ENCODE measurements around the gene SPEG. TPM values are rescaled to one million over a fixed set of nuclear protein-coding genes. Genes with fewer than 3 reads are reported as not detected.

Gene SPEG
- total and polyA plus RNA-seq, 2 donors (not counting 3 experiments of a cell fraction or from before 2014, with no cell fraction given): 0.84 to 3.5 TPM

- TF ChIP-seq POLR2A (IDR thresholded peaks at IDR 0.05; ENCODE audit: low read depth, low read length) (no peak), EZH2 (IDR thresholded peaks at IDR 0.05; ENCODE audit: borderline replicate concordance, low read depth, low read length, severe bottlenecking) (no peak), JUN (IDR thresholded peaks at IDR 0.05; ENCODE audit: borderline replicate concordance, insufficient read depth, insufficient read length, low read depth) (no peak), MYC (IDR thresholded peaks at IDR 0.05; ENCODE audit: low read depth, low read length) (no peak), CTCF (IDR thresholded peaks at IDR 0.05; ENCODE audit: extremely low read depth in 1 of 2, insufficient read depth in 1 of 2, low read depth in 1 of 2, low read length in 2 of 2) (no peak), GATA2 (IDR thresholded peaks at IDR 0.05; ENCODE audit: insufficient read depth, insufficient read length, low read depth, low read length) (no peak), POLR2AphosphoS5 (IDR thresholded peaks at IDR 0.05; ENCODE audit: insufficient read depth, low read depth, low read length) (no peak), FOS (IDR thresholded peaks at IDR 0.05; ENCODE audit: borderline replicate concordance, insufficient read depth, low read length) (no peak), MAX (IDR thresholded peaks at IDR 0.05; ENCODE audit: insufficient read depth, insufficient read length) (no peak)
- DNase-seq (ENCODE audit: low read depth, low spot score) (no peak), FAIRE-seq (no peak)
- no peak overlapping the region for H3K4me2 ChIP-seq (ENCODE audit: insufficient read depth, low read length)
- H4K20me1 ChIP-seq (replicated peaks; ENCODE audit: control insufficient read depth, extremely low read depth, insufficient read depth, low read length): no peaks in the 10 kb centered on the region
- peaks cover 32 to 33% of the 10 kb centered on the region in 2 experiments for H3K27me3 ChIP-seq (ENCODE audit: control insufficient read depth in 2 of 2, insufficient read depth in 2 of 2, low read length in 2 of 2)
- no TSS peak for BruUV-seq (replicated peaks)
- H3K9ac ChIP-seq (replicated peaks; ENCODE audit: extremely low read depth, insufficient read depth, low read length): no peak overlapping the region
- ChIA-PET CTCF (interaction anchor here (1.2 to 5.7 kb wide), 4 partner anchors 10 to 93 kb away, joined by 3 to 30 read pairs (median 4); no protein-coding TSS in a partner anchor), POLR2A (no interaction called here)
- no peak overlapping the region for H3K27ac ChIP-seq (ENCODE audit: insufficient read depth, low read depth, low read length)
- H3K9me3 ChIP-seq (replicated peaks; ENCODE audit: control insufficient read depth, insufficient read depth, low read length): no peaks in the 10 kb centered on the region
- no peaks in the 10 kb centered on the region for H3K9me1 ChIP-seq (replicated peaks; ENCODE audit: control insufficient read depth, extremely low read depth, insufficient read depth, low read length)
- H3K4me3 ChIP-seq (replicated peaks in 1 of 3; ENCODE audit: insufficient read depth in 1 of 3, low read depth in 1 of 3, low read length in 3 of 3): no peak overlapping the region
- intact Hi-C loops (cut with micrococcal nuclease): no loop called here
- no peak overlapping the region for H2AFZ ChIP-seq (ENCODE audit: low read depth, low read length)
- H3K36me3 ChIP-seq (ENCODE audit: control insufficient read depth in 2 of 2, extremely low read depth in 1 of 2, insufficient read depth in 2 of 2, low read length in 2 of 2): no peaks in the 10 kb centered on the region
- dilution Hi-C loops (cut with MboI; ENCODE audit: extremely low pct_ligation_motif_present, low sequenced_read_pairs): no loop called here
- no peaks in the 10 kb centered on the region for H3K79me2 ChIP-seq (ENCODE audit: control insufficient read depth, insufficient read depth, low read length)
- H3K4me1 ChIP-seq (ENCODE audit: control insufficient read depth, extremely low read depth, insufficient read depth, low read length): no peaks in the 10 kb centered on the region
These were observed 2.5 kb downstream of the SPEG start for GRCh38 chr2:219437141-219437540.
